GM21825 (cell line): ENCODE data around the gene MT1M.
"Not testable (repeated sequence)": the region's sequence is repeated elsewhere in the genome, so short reads cannot be mapped to it uniquely, and the experiment has no call there.

Source experiments
- ATAC-seq: cut with Tn5 transposase; IDR thresholded peaks from one replicate; pipeline ENCODE4 v1.9.1; 2021; ENCODE audit warnings: mild to moderate bottlenecking, moderate library complexity; ENCODE audit not compliant: unreplicated experiment

The MT1M gene

DNA sequence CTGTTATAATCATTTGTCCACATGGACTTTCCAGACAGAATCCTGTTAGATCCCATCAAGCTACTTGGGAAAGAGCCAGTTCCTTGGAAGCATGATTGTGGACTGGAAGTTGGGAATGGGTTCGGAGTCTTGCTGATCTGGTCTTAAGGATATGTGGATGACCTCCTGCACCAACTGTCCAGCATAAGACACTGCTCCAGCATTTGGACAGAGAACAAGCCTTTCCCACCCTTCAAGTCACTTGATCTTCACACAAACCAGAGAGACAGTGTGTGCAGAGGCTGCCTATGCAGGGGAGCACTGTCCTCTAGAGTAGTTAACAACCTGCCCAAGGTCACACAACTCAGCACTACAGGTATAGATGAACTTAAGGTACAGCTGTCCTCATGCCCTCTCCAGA is 13.4 kb downstream of the MT1M start:
- ATAC-seq = no peak

DNA sequence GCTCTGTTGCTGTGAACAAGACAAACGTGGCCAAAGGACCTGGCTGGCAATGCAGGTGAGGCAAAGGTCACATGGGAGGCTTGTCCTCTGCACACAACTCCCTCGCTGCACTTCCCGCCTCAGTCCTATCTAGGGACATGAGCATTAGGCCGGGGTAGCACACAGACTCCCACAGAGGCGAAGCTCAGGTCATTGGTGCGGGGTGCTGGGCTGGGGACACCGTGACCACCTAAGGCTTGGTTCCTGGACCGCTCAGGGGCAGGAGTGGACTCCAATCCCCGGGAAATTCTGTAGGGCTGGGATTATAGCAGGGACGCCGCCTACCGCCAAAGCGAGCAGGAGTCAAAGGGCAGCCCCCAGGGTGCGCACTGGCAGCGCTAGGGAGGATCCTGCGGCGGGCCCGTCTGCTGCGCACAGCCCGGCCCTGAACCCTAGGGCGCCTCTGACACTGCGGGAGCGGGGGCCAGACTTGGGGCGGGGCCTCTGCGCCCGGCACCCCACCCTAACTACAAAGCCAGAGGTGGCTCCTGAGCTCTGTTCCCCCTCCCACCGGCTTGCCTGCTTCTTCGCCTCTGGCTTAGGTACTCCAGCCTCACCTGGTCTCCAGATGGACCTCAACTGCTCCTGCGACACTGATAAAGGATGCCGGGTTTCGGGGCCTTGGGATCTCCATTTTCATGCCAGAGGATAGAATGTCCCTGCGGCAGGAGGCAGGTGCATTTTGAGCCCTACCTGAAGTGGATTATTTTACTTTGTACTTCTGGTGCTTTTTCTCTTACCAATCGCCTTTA is 15.4 kb downstream of the MT1M start:
- no peak for ATAC-seq

DNA sequence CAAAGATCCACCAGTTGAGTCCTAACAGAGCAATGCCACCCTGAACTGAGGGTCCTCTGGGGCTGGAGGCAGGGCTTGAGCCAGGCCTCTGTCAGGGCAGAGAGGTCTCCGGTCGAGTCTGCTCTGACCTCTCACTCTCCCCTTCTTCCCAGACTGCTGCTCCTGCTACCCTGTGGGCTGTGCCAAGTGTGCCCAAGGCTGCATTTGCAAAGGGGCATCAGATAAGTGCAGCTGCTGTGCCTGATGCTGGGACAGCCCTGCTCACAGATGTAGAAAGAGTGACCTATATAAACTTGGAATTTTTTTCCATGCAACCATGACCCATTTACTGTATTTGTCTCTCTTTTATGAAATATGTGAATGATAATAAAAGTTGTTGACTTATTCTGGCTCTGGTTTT is 16.8 kb downstream of the MT1M start:
- ATAC-seq = no peak

DNA sequence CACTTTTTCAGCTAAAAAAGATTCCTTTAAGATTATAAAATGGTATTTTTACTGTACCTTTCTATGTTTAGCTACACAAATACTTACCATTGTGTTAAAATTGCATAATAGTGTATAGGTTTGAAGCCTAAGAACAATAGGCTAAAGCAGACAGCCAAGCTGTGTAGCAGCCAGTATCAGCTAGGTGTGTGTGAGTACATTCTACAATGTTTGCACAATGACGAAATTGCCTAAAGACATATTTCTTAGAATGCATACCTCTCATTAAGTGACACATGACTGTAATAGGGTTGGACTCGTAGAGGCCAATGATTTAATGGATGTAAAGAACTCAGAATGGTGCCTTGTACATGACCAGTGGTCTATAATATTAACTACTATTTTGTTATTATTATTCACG is 17.4 kb downstream of the MT1M start:
- no peak for ATAC-seq

DNA sequence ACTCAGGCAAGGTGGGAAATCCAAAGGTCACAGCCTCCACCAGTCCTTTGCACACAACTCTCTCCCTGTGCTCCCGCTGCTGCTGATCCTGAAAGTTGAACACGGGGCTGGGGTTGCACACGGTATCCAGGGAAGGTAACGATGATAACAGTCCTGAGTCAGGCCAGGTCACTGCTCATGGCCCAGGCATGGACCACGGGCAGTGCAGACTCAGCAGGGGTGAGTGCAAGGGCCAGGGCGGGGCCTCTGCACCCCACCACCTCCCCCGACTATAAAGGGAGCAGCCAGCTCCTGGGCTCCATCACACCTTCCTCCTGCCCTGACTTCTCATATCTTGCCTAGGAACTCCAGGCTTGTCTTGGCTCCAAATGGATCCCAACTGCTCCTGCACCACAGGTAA is 19.1 kb downstream of the MT1M start, which contains the start of gene MT1B:
TSS of gene MT1B (plus strand) at position 301 of the 400 bp plus-strand sequence. CDS start at position 369, 68 bp downstream.
- no peak for ATAC-seq

DNA sequence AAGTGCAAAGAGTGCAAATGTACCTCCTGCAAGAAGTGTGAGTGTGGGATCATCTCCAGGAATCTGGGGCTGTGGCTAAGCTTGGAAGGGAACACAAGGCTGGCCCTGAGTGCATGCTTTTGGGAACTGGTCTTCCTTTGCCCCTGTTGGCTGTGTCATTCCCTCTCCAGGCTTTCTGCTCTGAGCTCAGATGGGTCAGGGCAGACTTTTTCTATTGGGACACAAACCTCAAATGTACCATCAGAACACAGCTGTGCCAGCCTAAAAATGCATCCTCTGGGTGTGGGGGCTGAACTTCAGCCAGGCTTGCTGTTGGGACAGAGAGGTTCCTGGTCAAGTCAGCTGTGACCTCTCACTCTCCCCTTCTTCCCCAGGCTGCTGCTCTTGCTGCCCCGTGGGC is 20.1 kb downstream of the MT1M start:
- no peak for ATAC-seq

DNA sequence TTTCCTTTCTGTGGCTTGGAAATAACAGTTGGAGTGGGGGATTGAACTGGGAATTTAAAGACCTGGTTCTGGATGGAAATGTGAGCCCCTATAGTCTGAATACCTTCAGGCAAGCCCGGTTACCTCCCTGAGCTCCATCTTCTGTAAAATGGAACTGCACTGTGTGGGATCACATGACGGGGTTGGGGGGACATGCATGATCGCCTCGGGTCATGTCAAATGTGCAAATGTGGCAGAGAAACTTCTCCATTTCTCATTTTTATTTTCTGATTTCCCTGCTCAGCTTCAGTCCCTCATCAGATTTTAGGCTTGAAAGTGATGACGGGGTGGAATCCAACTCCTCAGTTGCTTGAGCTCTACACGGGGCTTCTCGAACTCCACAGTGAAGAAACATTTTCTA is 20.8 kb downstream of the MT1M start:
- ATAC-seq = no peak

DNA sequence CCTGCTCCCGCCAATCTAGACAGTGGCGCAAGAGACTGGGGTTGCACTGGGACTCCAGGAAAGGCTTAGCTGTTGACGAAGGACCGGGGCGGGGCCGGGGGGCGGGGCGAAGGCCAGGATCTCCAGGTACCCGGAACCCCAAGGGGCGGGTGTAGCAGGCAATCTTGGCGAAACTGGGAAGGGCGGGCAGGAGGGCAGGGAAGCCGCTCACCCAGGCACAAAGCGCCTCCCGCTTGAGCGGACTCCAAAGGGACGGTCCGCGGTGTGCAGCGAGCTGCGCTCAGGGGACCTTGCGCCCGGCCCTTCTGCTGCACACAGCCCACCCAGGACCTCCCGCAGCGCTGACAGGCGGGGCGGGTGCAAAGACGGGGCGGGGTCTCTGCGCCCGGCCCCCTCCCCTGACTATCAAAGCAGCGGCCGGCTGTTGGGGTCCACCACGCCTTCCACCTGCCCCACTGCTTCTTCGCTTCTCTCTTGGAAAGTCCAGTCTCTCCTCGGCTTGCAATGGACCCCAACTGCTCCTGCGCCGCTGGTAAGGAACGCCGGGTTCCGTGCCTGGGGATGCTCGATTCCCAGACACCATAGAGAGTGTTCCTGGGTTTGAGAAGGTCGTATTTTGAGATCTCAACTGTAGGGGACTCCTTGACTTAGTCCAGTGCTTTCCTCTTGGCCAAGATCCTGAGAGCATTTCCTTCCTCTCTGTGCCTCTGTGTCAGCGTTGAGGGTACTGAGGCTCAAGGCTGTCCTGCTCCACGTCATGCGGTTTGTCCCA is 25.3 kb downstream of the MT1M start, which contains the start of gene MT1F:
TSS of gene MT1F (plus strand) at position 405 of the 772 bp plus-strand sequence. CDS start at position 505, 100 bp downstream.
- ATAC-seq = no peak

DNA sequence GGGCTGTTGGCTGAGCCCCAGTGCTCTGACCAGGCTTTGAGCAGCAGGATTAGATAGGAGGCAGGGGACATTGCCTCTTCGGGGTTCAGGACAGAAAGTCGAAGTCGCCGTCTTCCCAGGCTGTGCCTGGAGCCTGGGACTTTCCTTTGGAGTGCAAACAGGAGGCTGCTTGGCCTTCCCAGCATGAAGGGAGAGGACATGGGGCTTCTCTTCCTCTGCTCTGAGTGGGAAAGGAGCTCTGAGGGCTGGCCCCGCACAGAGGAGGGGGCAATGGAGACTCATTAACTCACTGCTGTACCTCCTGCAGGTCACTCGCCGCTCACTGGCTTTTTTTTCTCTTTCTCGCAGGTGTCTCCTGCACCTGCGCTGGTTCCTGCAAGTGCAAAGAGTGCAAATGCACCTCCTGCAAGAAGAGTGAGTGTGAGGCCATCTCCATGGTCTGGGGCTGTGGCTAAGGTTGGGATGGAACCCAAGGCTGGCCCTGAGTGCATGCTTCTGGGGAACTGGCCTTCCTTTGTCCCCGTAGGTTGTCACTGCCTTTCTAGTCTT is 25.9 kb downstream of the MT1M start:
- no peak for ATAC-seq

DNA sequence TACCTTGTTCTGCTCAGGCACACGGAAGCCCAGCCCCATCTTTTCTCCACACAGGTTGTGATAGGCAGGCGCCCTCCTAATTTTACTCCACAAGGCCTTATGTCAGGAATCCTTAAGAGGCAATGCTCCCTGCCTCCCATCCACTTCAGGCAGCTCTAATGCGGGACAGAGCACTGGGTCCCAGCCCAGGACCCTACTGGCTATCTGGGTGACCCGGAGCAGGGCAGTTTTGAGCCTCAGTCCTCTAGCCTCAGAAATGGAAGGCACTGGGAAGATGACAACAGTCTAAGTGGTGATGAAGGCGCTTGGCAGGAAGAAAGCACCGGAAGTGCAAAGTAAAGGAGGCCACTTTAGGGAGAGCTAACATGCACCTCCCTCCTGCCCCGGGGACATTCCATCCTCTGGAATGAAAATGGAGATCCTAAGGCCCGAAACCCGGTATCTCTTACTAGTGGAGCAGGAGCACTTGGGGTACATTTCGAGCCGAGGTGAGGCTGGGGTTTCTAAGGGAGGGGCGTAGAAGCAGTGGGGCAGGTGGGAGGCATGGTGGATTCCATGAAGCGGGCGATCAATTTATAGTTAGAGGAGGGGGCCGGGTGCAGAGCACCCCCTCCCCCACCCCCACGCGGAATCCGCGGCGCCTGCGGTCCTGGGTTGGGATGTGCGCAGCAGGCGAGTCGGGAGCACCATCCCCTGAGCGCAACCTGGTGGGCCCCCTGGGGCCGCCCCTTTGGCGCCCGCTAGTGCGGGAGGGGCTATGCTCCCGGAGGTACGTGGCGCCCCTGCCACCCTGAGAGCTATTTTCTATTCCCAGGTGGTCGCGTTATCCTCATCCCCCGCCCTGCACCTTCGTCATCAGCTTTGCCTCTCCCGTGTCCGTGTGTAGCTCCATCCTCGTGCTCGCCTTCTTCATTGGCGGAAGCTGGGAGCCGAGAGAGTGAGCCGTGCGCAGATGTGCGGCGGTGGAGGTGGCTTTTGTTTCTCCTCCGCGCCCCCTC is 30.2 kb downstream of the MT1M start:
- no peak for ATAC-seq

DNA sequence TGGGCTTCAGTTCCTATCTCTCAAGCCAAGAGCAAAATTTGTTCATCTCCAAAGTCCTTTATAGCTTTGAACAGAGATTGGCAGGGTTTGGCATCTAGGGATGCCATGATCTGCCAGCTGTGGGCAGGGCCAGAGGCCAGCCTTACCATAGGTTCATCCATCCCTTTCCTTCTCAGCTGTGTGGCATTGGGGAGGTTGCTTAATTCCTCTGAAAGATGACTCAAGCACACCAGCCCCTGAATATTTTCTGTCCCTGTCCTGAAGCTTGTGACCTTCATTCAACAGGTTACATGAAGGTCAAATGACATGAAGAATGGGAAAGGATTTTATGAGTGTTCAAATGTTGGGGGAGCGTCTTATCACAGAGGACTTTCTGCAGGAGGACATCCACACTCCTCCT is 32.0 kb downstream of the MT1M start:
- no peak for ATAC-seq

DNA sequence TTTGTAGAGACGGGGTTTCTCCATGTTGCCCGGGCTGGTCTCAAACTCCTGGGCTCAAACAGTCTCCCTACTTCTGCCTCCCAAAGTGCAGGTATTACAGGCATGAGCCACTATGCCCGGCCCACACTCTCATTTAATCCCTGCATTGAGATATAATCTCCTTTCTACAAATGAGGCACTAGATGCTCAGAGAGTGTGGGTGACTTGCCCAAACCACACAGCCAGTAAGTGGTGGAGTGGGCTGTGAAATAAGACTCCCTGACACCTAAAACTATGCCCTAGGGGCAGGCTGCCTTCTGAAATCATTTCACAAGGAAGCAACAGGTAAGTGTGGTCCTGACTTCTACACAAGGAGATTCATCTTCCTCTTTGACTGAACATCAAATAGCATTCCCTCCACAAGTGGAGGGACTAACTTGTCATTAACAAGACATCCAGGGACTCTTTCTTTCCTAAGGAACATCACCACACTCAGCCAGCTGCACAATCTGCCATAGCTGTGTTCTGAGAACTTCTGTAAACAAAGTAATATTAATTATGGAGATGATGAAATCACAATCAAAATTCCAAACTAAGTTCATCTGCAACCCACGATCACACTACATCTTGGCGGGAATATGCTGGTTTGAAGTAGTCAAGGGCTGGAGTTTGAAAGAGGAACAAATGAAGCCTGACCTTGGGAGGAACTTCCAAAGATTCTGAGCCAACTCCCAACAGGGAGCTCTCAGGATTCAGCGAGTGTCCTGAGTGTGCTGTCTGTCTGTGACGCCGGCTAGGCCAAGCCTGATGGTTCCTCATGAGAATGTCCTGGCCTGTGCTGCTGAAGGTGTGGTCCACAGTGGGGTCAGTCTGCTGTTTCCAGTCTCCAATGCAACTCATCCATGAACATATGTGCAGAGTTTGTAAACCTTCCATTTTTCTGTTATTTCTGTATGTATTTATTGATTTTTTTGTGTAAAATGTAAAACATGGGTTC is 33.1 kb downstream of the MT1M start:
- ATAC-seq = not testable (repeated sequence)

DNA sequence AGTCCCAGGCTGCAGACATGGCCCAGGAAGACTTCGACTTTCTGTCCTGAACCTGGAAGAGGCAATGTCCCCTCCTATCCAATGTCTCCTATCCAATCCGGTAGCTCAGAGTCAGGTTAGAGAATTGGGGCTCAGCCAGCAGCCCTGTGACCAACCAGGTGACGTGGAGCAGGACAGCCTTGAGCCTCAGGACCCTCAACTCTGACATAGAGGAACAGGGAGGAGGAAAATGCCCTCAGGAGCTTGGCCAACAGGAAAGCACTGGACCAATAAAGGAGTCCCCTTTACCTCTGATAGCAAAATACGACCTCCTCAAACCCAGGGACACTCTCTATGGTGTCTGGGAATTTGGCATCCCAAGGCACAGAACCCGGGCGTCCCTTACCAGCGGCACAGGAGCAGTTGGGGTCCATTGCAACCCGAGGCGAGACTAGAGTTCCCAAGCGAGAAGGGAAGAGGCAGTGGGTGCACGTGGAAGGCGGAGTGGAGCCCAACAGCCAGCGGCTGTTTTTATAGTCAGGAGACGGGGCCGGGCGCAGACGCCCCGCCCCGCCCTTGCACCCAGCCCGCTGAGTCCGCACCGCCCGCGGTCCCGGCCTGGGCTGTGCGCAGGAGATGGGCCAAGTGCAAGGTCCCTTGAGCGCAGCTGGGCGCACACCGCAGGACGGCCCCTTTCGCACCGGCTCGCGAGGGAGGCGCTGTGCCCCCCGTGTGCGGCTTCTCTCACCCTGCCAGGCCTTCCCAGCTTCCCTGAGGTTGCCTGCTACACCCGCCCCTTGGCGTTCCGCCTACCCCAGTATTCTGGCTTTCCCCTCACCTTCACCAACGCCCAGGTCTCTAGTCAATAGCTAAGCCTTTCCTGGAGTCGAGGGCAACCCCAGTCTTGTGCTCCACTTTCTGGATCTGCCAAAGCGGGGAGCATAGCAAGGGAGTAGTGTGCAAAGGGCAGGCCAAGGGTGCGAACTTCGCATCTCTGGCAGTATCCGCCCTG is 35.4 kb downstream of the MT1M start, which contains the start of gene MT1G:
TSS of gene MT1G (minus strand) at position 485 of the 991 bp plus-strand sequence. CDS start at position 413, 72 bp downstream.
- ATAC-seq = no peak

DNA sequence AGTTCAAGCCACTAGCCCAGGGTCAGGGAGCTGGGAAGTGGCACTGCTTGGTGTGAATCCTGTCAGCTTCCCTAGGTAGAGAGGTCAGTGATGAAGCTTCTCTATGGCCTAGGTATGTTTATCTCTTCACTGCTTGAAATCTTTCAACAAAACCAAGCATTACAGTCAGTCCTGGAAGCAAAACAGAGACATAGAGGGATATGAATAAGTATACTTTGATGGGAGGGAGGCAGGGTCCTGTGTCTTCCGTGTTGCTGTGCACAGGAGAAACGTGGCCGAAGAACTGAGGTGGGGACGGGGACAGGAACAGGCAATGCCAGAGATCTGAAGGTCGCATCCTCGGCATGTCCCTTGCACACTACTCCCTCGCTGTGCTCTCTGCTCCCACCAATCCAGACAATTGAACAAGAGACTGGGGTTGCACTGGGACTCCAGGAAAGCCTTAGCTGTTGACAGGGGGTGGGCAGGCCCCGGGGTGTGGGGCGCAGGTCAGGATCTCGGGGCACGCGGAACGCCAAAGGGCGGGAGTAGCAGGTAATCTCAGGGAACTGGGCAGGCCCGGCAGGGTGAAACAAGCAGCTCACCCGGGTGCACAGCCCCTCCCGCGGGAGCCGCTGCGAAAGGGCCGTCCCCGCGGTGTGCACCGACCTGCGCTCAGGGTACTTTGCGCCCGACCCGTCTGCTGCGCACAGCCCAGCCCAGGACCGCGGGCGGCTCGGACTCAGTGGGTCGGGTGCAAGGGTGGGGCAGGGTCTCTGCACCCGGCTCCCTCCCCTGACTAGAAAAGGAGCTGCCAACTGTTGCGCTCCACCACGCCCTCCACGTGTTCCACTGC is 36.8 kb downstream of the MT1M start, which contains the start of gene MT1H:
TSS of gene MT1H (plus strand) at position 810 of the 835 bp plus-strand sequence. CDS start 71 bp downstream, outside the sequence.
- ATAC-seq = no peak

DNA sequence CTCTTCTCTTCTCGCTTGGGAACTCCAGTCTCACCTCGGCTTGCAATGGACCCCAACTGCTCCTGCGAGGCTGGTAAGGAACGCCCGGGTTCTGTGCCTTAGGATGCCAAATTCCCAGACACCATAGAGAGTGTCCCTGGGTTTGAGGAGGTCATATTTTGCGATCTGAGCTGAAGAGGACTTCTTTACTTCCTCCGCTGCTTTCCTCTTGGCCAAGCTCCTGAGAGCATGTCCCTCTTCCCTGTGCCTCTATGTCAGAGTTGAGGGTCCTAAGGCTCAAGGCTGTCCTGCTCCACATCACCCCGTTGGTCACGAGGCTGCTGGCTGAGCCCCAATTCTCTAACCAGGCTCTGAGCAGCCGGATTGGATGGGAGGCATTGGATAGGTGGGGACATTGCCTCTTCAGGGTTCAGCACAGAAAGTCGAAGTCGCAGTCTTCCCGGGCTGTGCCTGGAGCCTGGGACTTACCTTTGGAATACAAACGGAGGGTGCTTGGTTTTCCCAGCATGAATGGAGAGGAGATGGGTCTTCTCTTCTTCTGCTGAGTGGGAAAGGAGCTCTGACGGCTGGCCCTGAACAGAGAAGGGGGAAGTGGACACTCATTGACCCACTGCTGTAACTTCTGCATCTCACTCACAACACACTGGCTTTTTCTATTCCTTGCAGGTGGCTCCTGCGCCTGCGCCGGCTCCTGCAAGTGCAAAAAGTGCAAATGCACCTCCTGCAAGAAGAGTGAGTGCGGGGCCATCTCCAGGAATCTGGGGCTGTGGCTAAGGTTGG is 37.6 kb downstream of the MT1M start:
- ATAC-seq = no peak

DNA sequence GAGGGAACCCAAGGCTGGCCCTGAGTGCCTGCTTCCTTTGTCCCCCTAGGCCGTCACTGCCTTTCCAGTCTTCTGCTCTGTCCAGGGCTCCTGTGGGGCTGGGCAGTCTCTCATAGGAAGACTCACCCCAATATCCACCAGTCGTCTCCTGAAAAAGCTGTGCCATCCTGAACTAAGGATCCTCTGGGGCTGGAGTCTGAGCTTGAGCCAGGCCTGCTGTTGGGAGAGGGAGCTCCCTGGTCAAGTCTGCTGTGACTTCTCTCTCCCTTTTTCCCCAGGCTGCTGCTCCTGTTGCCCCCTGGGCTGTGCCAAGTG is 38.1 kb downstream of the MT1M start:
- ATAC-seq = no peak
